Measurements from ENCODE around the gene ARID5B. TPM values are rescaled to one million over a fixed set of nuclear protein-coding genes. Genes with fewer than 3 reads are reported as not detected.

ARID5B gene
- total RNA-seq, 1 experiment from 2014 or later: 0.04 TPM

DNA sequence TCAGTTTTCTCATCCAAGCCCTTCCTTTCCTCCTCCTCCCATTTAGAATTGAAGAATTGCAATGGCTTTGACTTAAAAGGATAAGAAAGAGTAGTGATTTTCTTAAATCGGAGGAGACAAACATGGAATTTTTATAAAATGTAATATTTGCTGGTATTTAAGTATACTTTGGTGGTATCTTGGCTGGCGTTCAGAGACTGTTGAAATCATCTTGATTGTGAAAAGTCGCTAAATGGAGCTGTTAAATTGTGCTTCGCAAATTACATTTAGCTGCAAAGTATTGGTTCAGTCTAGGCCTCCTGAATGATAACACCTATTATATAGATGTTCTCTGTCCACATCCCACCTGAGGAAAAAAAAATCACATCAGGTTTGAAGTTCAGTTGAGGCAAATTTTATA lies 81.8 kb downstream of the ARID5B start:
- peaks cover 17% of the 10 kb centered on the region for H3K4me1 ChIP-seq (ENCODE audit: insufficient read depth, low read length)
- H2BK12ac ChIP-seq (ENCODE audit: insufficient read length, low read depth, low read length): no peak overlapping the region
- H3K79me1 ChIP-seq (ENCODE audit: insufficient read depth, low read depth, low read length, poor library complexity, severe bottlenecking): no peaks in the 10 kb centered on the region
- Mint-ChIP-seq H3K27me3 (ENCODE audit: low read depth) (no peaks in the 10 kb centered on the region), H3K4me3 (no peak overlapping the region), H3K36me3 (ENCODE audit: insufficient read depth in 1 of 3, low read depth in 3 of 3) (no peaks in the 10 kb centered on the region; a peak in 1 of 7 replicates), H3K27ac (no peak overlapping the region), H3K9me3 (peaks cover 0 to 3% of the 10 kb centered on the region in 2 experiments; a peak in 1 of 5 replicates), H3K4me1 (peaks cover 36 to 39% of the 10 kb centered on the region in 2 experiments)
- H2AFZ ChIP-seq (ENCODE audit: low read length): no peak overlapping the region
- no peak overlapping the region for H2BK15ac ChIP-seq (ENCODE audit: low read depth, low read length)
- H3K23ac ChIP-seq (ENCODE audit: insufficient read length, low read depth, low read length): no peak overlapping the region
- no peaks in the 10 kb centered on the region for H3K9me3 ChIP-seq (ENCODE audit: control insufficient read depth, low read depth, low read length)
- no peak overlapping the region for H3T11ph ChIP-seq (ENCODE audit: low read length)
- no peaks in the 10 kb centered on the region for H3K27me3 ChIP-seq (ENCODE audit: insufficient read depth, low read length)
- no peak overlapping the region for H3K27ac ChIP-seq (ENCODE audit: insufficient read length, low read depth, low read length)
- no peak overlapping the region for H4K8ac ChIP-seq (replicated peaks; ENCODE audit: insufficient read length, low read depth, low read length)
- no peak overlapping the region for H2BK120ac ChIP-seq (ENCODE audit: low read depth, low read length, poor library complexity, severe bottlenecking)
- no peaks in the 10 kb centered on the region for H3K79me2 ChIP-seq (ENCODE audit: insufficient read depth, low read length)
- H3K4me2 ChIP-seq (ENCODE audit: insufficient read depth, insufficient read length, low read length): no peak overlapping the region
- no peak overlapping the region for H2BK20ac ChIP-seq (ENCODE audit: low read depth, low read length, poor library complexity, severe bottlenecking)
- H2BK5ac ChIP-seq (ENCODE audit: insufficient read length, low read length): no peak overlapping the region
- no peak overlapping the region for H3K56ac ChIP-seq (ENCODE audit: insufficient read length, low read depth, low read length)
- no peak overlapping the region for H3K18ac ChIP-seq (ENCODE audit: insufficient read length, low read depth, low read length)
- H4K5ac ChIP-seq (ENCODE audit: insufficient read length, low read depth, low read length): no peak overlapping the region
- H3K9ac ChIP-seq (ENCODE audit: extremely low read depth, insufficient read length, low read length): no peak overlapping the region
- no CpG with 5 or more reads among the region's 4 CpGs for WGBS (ENCODE audit: extremely low coverage, insufficient read length, low lambda C conversion rate)
- no peaks in the 10 kb centered on the region for H3K23me2 ChIP-seq (ENCODE audit: insufficient read length, low read depth, low read length, poor library complexity, severe bottlenecking)
- H3K4ac ChIP-seq (ENCODE audit: low read depth, low read length): no peak overlapping the region
- H2AK5ac ChIP-seq (ENCODE audit: insufficient read length, low read length): no peak overlapping the region
- no peak overlapping the region for H4K91ac ChIP-seq (ENCODE audit: insufficient read length, low read depth, low read length)
- H4K20me1 ChIP-seq (ENCODE audit: control insufficient read depth, insufficient read depth, insufficient read length): no peaks in the 10 kb centered on the region
- DNase-seq: no peak
- TF ChIP-seq, protein P1, sequence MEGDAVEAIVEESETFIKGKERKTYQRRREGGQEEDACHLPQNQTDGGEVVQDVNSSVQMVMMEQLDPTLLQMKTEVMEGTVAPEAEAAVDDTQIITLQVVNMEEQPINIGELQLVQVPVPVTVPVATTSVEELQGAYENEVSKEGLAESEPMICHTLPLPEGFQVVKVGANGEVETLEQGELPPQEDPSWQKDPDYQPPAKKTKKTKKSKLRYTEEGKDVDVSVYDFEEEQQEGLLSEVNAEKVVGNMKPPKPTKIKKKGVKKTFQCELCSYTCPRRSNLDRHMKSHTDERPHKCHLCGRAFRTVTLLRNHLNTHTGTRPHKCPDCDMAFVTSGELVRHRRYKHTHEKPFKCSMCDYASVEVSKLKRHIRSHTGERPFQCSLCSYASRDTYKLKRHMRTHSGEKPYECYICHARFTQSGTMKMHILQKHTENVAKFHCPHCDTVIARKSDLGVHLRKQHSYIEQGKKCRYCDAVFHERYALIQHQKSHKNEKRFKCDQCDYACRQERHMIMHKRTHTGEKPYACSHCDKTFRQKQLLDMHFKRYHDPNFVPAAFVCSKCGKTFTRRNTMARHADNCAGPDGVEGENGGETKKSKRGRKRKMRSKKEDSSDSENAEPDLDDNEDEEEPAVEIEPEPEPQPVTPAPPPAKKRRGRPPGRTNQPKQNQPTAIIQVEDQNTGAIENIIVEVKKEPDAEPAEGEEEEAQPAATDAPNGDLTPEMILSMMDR (conservative IDR thresholded peaks at IDR 0.05): no peak
- H3K14ac ChIP-seq (ENCODE audit: insufficient read depth, low read length): no peak overlapping the region
